ENCODE results near the gene HIGD1A. TPM values are rescaled to one million over a fixed set of nuclear protein-coding genes. Genes with fewer than 3 reads are reported as not detected.

HIGD1A gene
- total and polyA plus RNA-seq, 5 donors = 179 to 348 (median 251) TPM

DNA sequence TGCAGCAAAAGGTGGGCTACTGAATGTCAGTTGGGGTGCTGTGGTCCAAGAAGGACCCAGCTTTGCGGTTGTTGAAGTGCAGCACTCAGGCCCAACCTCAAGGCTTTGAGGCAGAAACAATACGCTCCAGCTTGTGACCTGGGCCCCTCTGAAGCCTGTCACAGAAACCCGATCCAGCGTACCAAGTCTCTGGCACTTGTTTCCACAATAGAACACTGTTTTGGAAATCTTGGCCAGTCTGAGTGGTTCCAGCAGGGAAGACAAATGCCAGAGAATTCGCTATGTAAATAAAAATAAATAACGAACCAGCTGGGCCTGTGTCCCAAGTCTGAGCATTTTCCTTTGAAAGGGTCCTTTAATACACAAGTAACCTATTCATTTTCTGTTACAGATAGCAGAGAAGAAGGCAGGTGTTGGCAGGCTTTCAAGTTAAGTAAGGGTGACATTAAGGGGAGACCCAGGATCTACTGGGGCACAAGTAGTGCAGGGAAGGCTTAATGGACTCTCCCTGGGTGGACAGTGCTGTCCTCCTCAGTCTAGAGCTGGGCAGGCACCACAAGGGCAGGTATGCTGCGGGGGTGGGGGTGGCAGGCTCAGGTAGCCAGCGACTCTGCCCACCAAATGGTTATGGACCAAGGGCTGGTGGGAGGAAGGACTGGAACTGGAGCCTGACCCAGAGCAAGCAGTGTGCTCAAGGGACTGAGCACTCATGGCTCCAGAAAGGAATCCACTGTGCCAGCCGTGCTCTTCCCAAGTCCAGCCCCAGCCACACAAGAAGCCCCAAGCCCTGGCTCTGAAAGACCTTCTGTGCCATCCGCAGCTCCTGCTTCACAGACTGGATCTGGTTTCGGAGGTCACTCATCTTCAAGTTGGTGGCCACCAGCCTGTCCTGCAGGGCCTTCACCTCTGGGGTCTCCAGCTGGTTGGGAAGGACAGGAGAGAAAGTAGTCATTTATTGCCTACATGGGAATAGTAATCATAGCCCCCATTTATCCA lies 57.5 kb downstream of the HIGD1A start:
- no peak overlapping the region for H3K4me3 ChIP-seq (ENCODE audit: low read length)
- H3K9me3 ChIP-seq (ENCODE audit: control insufficient read depth, low read length) = no peaks in the 10 kb centered on the region
- DNase-seq (no peak), ATAC-seq (peak; percentile 34 to 58)
- H3K27me3 ChIP-seq (ENCODE audit: control insufficient read depth, insufficient read depth) = no peaks in the 10 kb centered on the region
- intact Hi-C loops (cut with DNase I) = loop anchor here in 3 of 4 donors (5.0 to 10.0 kb wide), 4 partner anchors 84 to 162 kb away; partner anchors contain the start of genes NKTR (in 1 of the 3), SEC22C (in 1 of the 3) and ZBTB47 (in 1 of the 3)
- H3K4me1 ChIP-seq (ENCODE audit: control insufficient read depth, insufficient read depth, low read length) = peaks cover 15% of the 10 kb centered on the region
- WGBS = 65% methylated on average over 11 of the region's 11 CpGs
- H3K27ac ChIP-seq (ENCODE audit: low read length) = peak overlapping the region; percentile 85

DNA sequence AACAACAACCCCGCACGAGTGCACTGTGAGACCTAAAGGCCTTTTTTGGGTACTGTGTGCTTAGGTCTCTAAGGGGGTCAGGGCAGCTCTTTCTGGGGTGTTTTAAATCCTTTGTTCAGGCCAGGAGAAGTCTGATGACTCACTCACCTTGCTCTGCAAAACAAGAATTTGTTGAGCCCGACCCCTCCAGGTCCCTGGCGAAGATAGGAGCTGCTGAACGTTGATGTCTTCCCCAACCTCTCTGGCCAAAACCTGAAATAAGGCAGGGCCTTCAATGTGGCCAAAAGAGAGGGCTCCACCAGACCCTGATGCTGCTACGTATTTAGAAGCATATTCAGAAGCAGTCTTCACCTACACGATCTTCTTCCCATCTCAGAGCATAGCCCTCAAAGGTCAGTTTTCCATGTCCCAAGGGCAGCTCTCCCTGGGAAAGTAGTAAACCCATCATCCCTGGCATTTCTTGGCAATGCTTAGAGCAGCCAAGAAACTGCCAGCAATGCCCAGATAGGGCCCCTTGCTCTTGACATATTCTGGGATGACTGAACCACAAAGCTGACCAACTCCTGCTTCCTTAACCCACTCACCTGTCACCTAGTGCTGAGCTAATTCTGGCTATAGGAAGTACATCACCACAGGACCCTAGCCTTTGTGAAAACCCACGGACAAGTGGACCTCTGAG lies 58.4 kb downstream of the HIGD1A start:
- Histone ChIP-seq H3K27me3 (ENCODE audit: control insufficient read depth, insufficient read depth) (no peaks in the 10 kb centered on the region), H3K4me1 (ENCODE audit: control insufficient read depth, insufficient read depth, low read length) (peaks cover 15% of the 10 kb centered on the region), H3K27ac (ENCODE audit: low read length) (peak overlapping the region; percentile 85), H3K4me3 (ENCODE audit: low read length) (no peak overlapping the region), H3K9me3 (ENCODE audit: control insufficient read depth, low read length) (no peaks in the 10 kb centered on the region)
- DNase-seq (no peak), ATAC-seq (no peak)
- 73% methylated on average over 8 of the region's 8 CpGs for WGBS
- intact Hi-C loops (cut with DNase I) = loop anchor here (2.0 to 10.0 kb wide), 5 partner anchors 84 to 161 kb away; partner anchors contain the start of genes NKTR (in 1 of the 4), SEC22C (in 1 of the 4) and ZBTB47 (in 1 of the 4)

DNA sequence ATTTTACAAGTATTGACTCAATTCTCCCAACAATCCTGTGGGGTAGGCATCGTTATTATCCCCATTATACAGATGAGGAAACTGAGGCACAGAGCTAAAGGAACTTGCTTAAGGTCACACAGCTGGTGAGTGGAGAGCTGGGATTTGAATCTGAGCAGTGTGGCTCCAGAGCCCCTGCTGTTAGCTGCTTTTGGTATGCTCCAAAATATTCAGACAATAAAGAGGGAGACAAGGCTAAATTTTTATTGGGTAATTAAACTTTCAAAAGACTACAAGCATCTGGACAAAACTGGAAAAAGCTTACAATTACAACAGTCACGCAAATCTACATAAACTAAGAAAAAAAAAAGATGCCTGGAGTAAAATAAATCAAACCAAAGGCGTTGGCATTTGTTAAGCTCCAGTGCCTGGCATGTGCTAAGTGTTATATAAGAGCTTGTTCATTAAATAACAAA lies 59.0 kb downstream of the HIGD1A start:
- Histone ChIP-seq H3K27me3 (ENCODE audit: control insufficient read depth, insufficient read depth) (no peaks in the 10 kb centered on the region), H3K9me3 (ENCODE audit: control insufficient read depth, low read length) (no peaks in the 10 kb centered on the region), H3K4me3 (ENCODE audit: low read length) (no peak overlapping the region), H3K27ac (ENCODE audit: low read length) (peak overlapping the region; percentile 85), H3K4me1 (ENCODE audit: control insufficient read depth, insufficient read depth, low read length) (peaks cover 15% of the 10 kb centered on the region)
- DNase-seq (no peak), ATAC-seq (no peak)
- WGBS = 83% methylated on average over 3 of the region's 3 CpGs
- intact Hi-C loops (cut with DNase I) = loop anchor here (2.0 to 10.0 kb wide), 5 partner anchors 83 to 161 kb away; partner anchors contain the start of genes NKTR (in 1 of the 4), SEC22C (in 1 of the 4) and ZBTB47 (in 1 of the 4)

DNA sequence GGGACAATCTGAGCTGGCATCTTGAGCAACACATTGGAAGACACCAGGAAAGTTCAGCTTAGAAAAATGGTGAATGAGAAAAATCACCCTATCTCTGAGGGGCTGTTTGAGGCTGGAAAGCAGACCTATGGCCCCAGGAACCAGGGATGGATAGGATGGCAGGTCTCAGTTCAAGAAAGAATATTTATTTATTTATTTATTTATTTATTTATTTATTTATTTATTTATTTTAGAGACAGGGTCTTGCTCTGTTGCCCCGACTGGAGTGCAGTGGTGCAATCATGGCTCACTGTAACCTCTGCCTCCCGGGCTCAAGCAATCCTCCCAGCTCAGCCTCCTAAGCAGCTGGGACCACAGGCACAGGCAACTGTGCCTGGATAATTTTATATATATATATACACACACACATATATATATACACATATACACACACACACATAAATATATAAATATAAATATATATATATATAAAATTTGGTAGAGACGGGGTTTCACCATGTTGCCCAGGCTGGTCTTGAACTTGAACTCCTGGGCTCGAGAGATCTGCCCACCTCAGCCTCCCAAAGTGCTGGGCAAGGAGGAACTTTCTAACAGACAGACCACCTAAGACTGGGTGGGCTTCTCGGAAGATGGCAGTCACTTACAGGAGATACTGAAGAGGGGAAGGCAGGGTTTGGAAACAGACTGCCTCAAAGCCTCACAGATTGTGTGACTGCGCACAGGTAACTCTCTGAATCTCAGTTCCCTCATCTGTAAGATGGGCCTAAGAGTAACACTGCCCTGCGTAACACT lies 60.9 kb downstream of the HIGD1A start:
- H3K27me3 ChIP-seq (ENCODE audit: control insufficient read depth, insufficient read depth) = no peaks in the 10 kb centered on the region
- peaks cover 13% of the 10 kb centered on the region for H3K4me1 ChIP-seq (ENCODE audit: control insufficient read depth, insufficient read depth, low read length)
- no peaks in the 10 kb centered on the region for H3K9me3 ChIP-seq (ENCODE audit: control insufficient read depth, low read length)
- H3K27ac ChIP-seq (ENCODE audit: low read length) = peak overlapping the region; percentile 60
- intact Hi-C loops (cut with DNase I) = loop anchor here in 3 of 4 donors (5.0 to 10.0 kb wide), 5 partner anchors 41 to 159 kb away; partner anchors contain the start of genes HHATL (in 1 of the 3), NKTR (in 1 of the 3), SEC22C (in 1 of the 3) and ZBTB47 (in 1 of the 3)
- H3K4me3 ChIP-seq (ENCODE audit: low read length) = no peak overlapping the region
- ATAC-seq (no peak), DNase-seq (no peak)
- WGBS = 92% methylated on average over 7 of the region's 7 CpGs

DNA sequence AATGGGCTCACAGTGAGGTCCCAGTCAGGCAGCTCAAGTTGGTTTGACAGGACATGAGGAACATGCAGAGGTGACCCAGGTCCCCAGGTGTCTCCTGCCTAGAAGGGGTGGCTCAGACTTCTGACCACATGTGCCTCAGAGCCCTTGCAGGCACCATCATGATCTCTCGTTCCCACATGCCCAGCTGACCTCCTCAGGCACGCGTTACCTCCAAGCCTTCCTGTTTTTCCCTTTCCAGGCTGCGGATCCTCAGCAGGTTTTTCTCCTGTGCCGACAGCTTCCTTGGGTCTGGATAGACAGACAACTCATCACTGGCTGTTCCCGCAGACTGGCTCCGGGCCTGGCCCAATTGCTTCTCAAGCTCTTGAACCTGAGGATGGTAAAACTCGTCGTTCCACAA lies 61.6 kb downstream of the HIGD1A start:
- peaks cover 13% of the 10 kb centered on the region for H3K4me1 ChIP-seq (ENCODE audit: control insufficient read depth, insufficient read depth, low read length)
- intact Hi-C loops (cut with DNase I) = loop anchor here in 3 of 4 donors (5.0 to 10.0 kb wide), 5 partner anchors 40 to 158 kb away; partner anchors contain the start of genes HHATL (in 1 of the 3), NKTR (in 1 of the 3), SEC22C (in 1 of the 3) and ZBTB47 (in 1 of the 3)
- H3K4me3 ChIP-seq (ENCODE audit: low read length) = no peak overlapping the region
- no peaks in the 10 kb centered on the region for H3K27me3 ChIP-seq (ENCODE audit: control insufficient read depth, insufficient read depth)
- H3K9me3 ChIP-seq (ENCODE audit: control insufficient read depth, low read length) = no peaks in the 10 kb centered on the region
- no peak for DNase-seq
- ATAC-seq = no peak
- no peak overlapping the region for H3K27ac ChIP-seq (ENCODE audit: low read length)
- WGBS = 85% methylated on average over 9 of the region's 9 CpGs

DNA sequence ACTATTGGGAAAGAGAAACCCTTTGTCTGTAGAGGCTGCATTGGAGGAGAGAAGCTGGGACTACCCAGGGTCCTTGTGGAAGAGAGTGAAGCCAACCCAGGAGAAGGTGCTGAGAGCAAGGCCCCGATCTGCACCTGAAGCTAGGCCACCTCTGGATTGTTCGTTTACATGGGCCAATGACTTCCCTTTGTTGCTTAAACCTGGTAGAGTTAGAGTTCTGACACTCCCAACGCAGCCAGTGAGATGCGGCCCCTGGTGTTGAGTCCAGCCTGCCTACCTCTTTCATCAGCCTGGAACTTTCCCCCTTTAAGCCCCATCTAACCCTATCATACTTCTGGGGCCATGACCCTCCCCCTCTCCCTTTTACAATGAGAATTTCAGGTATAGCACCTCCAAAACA lies 62.0 kb downstream of the HIGD1A start:
- Histone ChIP-seq H3K27ac (ENCODE audit: low read length) (peak overlapping the region; percentile 82), H3K4me1 (ENCODE audit: control insufficient read depth, insufficient read depth, low read length) (peaks cover 13% of the 10 kb centered on the region), H3K27me3 (ENCODE audit: control insufficient read depth, insufficient read depth) (no peaks in the 10 kb centered on the region), H3K4me3 (ENCODE audit: low read length) (no peak overlapping the region), H3K9me3 (ENCODE audit: control insufficient read depth, low read length) (no peaks in the 10 kb centered on the region)
- DNase-seq (no peak), ATAC-seq (no peak)
- intact Hi-C loops (cut with DNase I) = loop anchor here in 3 of 4 donors (5.0 to 10.0 kb wide), 5 partner anchors 40 to 157 kb away; partner anchors contain the start of genes HHATL (in 1 of the 3), NKTR (in 1 of the 3), SEC22C (in 1 of the 3) and ZBTB47 (in 1 of the 3)
- WGBS = 92% methylated on average over 4 of the region's 4 CpGs

DNA sequence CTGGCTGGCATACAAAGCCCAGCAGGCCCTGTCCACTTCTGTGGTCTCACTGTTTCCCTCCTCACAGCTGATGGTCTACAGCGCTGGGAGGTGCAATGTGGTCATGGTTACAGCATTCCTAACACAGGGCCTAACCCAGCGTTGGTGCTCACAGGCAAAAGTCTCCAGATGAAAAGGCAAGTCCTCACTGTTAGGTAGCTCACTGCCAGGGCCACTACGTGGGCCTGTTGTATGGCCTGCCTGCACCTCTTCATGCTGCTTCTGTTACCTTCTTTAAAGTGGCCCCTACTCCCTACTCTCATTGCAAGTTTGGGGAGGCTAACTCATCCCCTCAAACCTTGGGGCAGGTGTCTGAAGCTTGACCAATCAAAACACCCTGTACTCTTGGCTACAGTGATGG lies 62.5 kb downstream of the HIGD1A start:
- no peak for DNase-seq
- intact Hi-C loops (cut with DNase I) = loop anchor here in 3 of 4 donors (5.0 to 10.0 kb wide), 5 partner anchors 39 to 157 kb away; partner anchors contain the start of genes HHATL (in 1 of the 3), NKTR (in 1 of the 3), SEC22C (in 1 of the 3) and ZBTB47 (in 1 of the 3)
- ATAC-seq = no peak
- no peaks in the 10 kb centered on the region for H3K27me3 ChIP-seq (ENCODE audit: control insufficient read depth, insufficient read depth)
- H3K9me3 ChIP-seq (ENCODE audit: control insufficient read depth, low read length) = no peaks in the 10 kb centered on the region
- peaks cover 9% of the 10 kb centered on the region for H3K4me1 ChIP-seq (ENCODE audit: control insufficient read depth, insufficient read depth, low read length)
- H3K4me3 ChIP-seq (ENCODE audit: low read length) = no peak overlapping the region
- WGBS = 73% methylated on average over 3 of the region's 3 CpGs
- peak overlapping the region; percentile 82 for H3K27ac ChIP-seq (ENCODE audit: low read length)

DNA sequence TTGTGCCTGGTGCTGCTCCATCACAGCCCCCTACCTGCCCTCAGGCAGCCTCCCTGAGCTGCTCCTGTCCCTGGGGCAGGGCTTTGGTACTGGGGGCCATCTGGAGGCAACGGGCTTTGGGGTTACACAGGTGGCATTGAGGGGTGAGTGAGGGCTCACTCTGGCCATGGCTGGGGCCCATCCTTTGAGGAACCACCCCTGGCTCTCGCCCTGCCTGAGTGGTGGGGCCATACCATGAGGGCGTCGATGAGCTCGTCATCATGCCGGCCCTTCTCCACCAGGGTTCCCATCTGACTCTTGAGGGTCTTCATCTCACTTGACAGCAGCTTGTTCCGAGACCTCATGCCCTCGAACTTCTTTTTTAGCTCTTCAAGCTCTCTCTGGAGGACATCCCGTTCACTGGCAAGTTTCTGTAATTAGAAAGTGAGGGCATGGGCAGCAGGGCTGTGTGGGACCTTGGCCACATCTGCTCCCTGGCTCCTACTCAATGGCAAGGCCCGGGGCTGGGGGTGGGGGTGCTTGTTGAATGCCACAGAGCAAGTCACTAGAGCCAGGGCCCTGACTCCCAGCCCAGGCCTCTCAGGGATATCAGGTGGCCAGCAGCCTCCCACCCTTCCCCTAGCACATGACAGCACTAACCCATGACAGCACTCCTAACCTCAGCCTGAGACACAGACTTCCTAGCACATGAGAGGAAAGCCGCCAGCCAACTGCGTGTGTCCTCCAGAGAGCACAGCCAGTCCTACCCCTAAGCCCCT lies 64.7 kb downstream of the HIGD1A start:
- H3K9me3 ChIP-seq (ENCODE audit: control insufficient read depth, low read length) = no peaks in the 10 kb centered on the region
- H3K4me3 ChIP-seq (ENCODE audit: low read length) = no peak overlapping the region
- WGBS = 69% methylated on average over 12 of the region's 12 CpGs
- ATAC-seq (peak; percentile 92 to 93), DNase-seq (peak; percentile 81 to 94 (median 94))
- intact Hi-C loops (cut with DNase I) = loop anchor here in 3 of 4 donors (5.0 to 10.0 kb wide), 5 partner anchors 37 to 155 kb away; partner anchors contain the start of genes HHATL (in 1 of the 3), NKTR (in 1 of the 3), SEC22C (in 1 of the 3) and ZBTB47 (in 1 of the 3)
- H3K27me3 ChIP-seq (ENCODE audit: control insufficient read depth, insufficient read depth) = no peaks in the 10 kb centered on the region
- H3K27ac ChIP-seq (ENCODE audit: low read length) = peak overlapping the region; percentile 86
- no peaks in the 10 kb centered on the region for H3K4me1 ChIP-seq (ENCODE audit: control insufficient read depth, insufficient read depth, low read length)

DNA sequence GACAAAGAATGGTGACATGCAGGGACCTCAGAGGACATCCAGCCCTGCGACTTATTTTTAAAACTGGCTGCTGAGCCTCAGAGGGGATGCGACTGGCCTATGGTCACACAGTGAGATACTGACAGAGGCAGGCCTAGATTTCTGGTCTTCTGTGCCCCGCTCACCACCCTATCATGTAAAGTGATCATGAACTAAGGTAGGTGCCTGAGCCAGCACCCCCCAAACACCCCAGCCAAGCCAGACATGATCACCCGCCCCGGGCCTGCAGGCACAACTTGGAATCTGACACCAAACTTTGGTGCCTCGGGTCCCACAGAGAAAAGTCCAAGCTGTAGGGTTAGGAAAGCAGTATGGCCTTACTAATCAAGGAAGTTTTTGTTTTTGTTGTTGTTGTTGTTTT lies 67.8 kb downstream of the HIGD1A start:
- DNase-seq = no peak
- Histone ChIP-seq H3K9me3 (ENCODE audit: control insufficient read depth, low read length) (no peaks in the 10 kb centered on the region), H3K4me1 (ENCODE audit: control insufficient read depth, insufficient read depth, low read length) (peaks cover 5% of the 10 kb centered on the region), H3K27me3 (ENCODE audit: control insufficient read depth, insufficient read depth) (no peaks in the 10 kb centered on the region), H3K4me3 (ENCODE audit: low read length) (no peak overlapping the region), H3K27ac (ENCODE audit: low read length) (no peak overlapping the region)
- 85% methylated on average over 6 of the region's 6 CpGs for WGBS
- intact Hi-C loops (cut with DNase I) = no loop called here
- ATAC-seq = no peak
